Measurements from ENCODE around the gene TMEM151A.

The TMEM151A gene

GRCh38 chr11:66284526-66285078 lies 7.1 kb upstream of the TMEM151A start:
- DNase-seq: no peak

GRCh38 chr11:66285250-66285947 lies 6.3 kb upstream of the TMEM151A start:
- DNase-seq: no peak

- DNase-seq: no peak
Measured at GRCh38 chr11:66286699-66287098, 5.0 kb upstream of the TMEM151A start.

DNA sequence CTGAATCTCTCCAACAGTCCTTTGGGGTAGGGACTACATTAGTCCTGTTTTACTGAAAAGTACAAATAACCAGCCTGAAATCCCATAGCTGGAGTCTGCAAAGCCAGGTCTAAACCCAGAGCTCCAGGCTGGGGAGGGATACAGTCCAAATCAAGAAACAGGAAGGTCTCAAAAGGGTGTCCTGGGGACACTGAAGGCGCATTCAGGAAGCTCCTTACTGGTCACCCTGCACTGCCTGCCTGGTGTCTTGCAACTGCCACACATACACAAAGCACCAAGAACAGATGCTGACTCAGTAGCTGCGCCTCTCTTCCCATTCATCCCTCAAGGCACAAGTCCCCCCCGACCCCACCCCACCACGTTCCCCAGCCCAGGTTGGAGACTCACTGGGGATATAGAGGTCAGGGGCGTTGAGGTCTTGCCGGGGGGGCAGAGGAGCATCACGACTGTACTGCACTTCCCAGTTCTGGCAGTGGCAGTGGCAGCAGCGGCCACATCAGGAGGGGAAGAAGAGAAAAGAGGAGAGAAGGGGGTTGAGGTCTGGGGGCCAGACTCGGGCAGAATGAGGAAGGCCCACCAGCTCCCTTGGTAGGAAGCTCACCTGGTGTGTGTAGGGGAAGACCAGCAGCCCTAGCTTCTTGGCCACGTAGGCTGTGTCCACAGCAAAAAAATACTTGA lies 4.3 kb upstream of the TMEM151A start:
- no peak for DNase-seq

DNA sequence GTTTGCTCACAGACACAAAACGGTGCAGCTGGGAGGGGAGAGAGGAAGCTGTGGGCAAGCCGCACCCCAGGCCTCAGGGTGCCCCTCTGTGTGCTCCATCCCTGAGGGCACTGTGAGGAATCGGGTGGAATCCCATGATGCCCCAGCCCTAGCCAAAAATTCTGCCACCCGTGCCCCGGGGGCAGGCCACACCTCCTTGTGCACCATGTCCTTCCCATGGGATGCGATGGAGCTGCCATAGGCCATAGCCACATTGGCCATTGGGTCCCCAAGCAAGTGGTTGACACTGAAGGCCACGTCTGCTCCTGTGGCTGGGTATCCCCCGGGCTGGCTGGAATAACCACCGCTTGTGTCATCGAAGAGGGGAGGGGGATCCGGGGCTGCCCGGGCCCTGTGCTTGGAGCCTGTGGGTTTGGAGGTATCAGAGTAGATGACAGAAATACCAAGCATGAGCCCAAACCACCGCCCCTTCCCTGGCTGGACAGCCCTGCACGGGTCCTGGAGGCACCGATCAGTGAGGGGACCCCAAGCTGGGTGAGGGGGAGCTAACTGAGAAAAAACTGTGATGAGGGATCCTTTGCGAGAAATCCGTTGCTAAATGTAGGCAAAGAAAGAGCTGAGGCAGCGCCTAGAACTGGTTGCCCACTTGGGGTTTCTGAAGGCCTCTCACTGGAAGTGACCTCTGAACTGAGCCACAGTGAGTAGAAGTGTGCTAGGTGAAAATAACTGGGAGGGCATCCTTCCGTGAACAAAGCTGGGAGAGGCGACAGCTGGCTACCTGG lies 3.6 kb upstream of the TMEM151A start:
- no peak for DNase-seq

DNA sequence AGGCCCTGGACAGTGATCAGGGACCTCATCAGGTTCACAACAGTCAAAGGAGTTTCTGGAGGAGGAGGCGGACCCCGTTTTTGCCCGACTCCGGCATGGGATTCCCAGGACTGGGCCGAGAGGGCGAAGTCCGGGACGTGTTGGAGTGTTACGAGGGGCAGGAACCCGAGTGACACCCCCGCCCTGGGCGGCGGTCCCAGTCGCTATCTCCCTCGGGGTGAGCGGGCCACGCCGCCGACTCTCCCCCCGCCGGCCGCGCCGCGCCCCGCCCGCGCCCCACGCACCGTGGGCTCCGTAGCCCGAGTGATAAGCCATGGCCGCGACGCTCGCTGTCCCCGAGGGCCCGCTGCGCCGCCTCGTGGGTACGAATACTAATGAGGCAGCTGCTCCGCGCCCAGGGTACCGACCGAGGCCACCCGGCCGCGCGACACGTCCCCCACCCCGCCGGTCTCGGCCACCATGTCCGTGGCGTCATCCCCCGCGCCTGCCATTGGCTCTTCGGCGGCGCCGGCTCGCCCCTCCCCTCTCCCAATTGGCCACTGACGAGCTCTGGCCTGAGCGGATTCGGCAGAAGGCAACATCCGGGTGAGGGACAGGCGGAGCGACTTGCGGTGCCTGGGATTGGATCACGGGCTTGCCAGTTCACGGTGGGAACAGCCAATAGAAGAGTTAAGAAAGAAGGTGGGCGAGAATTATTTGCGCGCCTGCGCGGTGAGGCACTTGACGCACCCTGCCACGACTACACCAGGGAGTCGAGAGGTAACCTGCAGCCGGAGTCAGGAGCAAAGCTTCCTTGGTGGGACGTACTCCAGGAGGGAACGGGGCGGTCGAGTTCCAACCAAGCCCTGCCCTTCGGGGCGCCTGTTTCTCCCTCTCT lies 2.8 kb upstream of the TMEM151A start, which contains the start of gene YIF1A:
YIF1A (minus strand) TSS at position 473 of the 877 bp plus-strand sequence; CDS start at position 315, 158 bp downstream.
- DNase-seq: peak; percentile 96

GRCh38 chr11:66289548-66290329 lies 2.0 kb upstream of the TMEM151A start:
- DNase-seq: peak; percentile 55

DNA sequence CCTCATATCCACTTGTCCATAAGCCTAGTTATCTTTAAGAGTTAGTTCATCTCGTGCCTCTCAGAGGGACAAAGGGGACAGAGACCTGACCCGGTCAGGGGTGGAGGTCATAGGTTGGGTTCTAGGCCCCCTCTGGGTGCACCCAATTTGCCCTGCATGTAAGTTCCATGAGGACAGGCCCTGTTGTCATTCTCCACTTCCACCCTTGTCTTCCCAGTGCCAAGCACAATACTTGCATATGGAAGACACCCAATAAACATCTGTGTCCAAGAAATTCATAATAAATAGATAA lies 1.4 kb upstream of the TMEM151A start:
- DNase-seq: no peak

DNA sequence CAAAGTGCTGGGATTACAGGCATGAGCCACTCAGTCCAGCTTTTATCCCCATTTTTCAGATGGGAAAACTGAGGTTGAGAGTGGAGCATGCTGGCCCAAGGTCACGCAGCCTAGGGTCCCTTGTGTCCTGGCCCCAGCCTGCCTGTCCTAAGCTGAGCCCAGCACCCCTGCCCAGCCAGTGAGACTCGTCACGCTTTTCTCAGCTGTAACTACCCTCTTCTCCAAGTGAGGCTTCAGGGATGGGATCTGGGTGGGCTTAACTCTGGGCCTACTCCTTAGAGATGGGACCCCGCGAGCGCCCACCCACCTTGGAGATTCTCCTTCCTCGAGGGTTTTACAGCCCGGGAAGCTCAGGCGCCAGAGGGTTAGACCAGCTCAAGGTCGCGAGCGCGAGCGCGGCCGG lies 390 bp upstream of the TMEM151A start:
- no peak for DNase-seq

DNA sequence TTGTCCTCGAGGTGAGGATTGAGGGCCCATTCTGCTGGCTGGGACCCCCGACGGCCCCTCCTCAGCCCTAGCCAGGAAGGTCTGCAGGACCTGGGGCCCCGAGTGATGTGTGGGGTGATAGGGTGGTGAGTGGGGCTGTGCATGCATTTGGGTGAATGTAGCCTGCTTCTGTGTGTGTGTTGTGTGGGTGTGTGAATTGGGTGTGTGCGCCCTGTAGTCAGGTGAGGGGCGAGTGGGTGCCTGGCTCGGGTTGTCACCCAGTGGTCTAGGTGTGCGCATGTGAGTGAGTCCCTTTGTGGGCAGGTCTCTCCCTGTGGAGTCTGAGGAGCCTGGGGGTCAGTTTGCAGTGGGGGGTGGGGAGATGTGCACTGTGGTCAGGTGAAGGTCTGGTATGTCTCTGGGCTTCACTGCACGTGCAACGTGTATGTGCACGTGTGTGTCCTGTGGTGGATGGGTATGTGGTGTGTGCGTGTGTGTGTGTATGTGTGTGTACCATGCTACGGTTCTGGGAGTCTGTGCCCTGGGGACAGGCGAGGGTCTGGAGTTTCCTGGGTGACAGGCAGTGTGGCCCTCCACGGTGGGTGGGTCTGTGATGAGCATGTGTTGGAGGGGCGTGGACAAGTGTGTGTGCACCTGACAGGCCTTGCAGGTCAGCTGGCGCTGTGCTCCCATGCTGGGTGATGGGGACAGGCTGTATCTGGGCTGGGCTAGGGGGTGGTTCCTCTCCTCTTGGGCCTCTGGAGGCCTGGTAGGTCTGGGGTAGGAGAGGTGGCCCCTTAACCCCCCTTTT lies 1.0 kb downstream of the TMEM151A start:
- DNase-seq: no peak

DNA sequence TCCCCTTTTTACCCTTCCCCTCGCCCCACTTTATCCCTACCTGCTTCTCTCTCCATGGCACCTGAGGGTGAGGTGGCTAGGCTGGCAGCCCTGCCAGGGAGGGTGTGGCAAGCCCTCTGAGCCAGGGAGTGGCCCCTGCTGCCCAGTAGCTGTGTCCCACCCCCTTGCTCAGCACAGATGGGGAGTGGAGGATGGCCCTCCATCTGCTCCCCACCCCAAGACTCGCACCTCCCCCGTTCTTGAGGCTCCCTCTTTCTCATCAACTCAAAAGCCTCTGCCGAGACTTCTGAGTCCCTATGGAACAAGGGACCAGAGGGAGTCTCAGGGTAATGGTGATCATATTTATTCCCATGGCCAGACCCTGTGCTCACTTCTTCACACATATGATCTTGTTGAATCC lies 1.7 kb downstream of the TMEM151A start:
- DNase-seq: no peak

- no peak for DNase-seq
Measured at GRCh38 chr11:66293777-66294625, 2.3 kb downstream of the TMEM151A start.

DNA sequence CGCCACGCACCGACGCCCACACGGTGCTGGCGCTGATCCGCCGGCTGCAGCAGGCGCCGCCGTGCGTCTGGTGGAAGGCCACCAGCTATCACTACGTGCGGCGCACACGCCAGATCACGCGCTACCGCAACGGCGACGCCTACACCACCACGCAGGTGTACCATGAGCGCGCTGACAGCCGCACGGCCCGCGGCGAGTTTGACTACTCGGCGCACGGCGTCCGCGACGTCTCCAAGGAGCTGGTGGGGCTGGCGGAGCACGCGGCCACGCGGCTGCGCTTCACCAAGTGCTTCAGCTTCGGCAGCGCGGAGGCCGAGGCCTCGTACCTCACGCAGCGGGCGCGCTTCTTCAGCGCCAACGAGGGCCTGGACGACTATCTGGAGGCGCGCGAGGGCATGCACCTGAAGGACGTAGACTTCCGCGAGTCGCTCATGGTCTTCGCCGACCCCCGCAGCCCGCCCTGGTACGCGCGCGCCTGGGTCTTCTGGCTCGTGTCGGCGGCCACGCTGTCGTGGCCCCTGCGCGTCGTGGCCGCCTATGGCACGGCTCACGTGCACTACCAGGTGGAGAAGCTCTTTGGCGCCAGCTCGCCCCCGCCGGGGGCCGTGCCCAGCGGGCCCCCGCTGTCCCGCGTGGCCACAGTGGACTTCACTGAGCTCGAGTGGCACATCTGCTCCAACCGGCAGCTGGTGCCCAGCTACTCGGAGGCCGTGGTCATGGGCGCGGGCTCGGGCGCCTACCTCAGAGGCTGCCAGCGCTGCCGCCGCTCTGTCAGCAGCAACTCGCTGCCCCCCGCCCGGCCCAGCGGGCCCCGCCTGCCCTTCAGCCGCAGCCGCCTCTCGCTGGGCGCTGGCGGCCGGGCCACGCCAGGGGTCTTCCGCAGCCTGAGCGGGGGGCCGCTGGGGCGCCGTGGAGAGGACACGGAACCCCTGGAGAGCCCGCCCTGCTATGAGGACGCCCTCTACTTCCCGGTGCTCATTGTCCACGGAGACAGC lies 3.2 kb downstream of the TMEM151A start:
- DNase-seq: no peak

GRCh38 chr11:66297610-66298009 lies 5.9 kb downstream of the TMEM151A start:
- no peak for DNase-seq

- DNase-seq: no peak
Measured at GRCh38 chr11:66299186-66299585, 7.5 kb downstream of the TMEM151A start.

DNA sequence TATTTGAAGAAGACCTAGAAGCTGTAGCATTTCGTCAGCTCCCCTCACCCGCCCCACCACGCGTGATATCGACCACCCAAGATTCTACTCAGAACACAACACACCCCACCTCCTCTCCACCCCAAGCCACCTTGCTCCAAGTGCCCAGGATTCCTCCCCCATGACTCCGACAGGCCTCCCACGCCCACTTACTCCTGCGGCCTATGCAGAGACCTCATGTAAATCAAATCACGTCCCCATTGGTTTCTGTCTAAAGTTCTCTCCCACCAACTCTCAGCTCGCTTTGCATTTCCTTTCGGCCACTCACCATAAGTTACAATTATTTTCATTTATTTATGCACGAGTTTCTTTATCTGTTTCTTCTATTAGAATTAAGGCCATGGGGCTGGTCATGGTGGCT lies 11.0 kb downstream of the TMEM151A start:
- no peak for DNase-seq

GRCh38 chr11:66309475-66309874 lies 17.8 kb downstream of the TMEM151A start:
- DNase-seq: no peak

GRCh38 chr11:66310324-66310723 lies 18.6 kb downstream of the TMEM151A start:
- no peak for DNase-seq

Data from SIG-M5 (cell line).